ENCODE data around the gene SIK3.

Gene SIK3

DNA sequence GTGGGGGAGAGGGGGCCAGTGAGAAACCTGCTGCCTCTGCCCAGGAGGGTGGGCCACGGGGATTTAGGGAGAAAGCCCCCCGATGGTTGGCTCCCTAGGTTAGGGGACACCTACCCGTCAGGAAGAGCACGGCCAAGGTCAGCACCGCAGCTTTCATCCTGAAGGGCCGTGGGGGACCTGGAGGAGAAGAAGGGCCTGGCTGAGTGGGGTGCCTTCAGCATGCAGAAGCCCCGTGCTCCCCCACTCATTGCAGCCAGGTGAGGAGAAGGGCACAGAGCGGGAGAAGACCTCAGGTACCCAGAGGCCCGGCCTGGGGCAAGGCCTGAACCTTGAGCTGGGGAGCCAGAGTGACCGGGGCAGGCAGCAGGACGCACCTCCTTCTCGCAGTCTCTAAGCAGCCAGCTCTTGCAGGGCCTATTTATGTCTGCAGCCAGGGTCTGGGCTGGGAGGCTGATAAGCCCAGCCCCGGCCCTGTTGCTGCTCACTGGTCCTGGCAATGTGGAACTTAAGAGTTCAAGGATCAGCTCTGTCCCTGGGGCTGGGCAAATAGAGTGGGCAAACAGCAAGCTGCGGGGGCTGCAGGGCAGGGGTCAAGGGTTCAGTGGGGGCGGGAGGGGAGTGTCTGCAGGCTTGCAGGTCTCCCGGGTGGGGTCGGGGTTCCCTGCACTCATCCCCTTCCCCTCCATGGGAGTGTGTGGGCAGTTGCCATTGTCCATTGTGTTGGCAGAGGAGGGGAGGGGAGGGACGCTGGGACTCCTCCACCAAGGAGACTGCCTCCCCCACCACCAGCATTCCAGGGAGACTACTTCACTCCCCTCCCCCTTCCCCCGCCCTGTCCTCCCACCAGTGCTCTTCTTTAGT lies 260.8 kb downstream of the SIK3 start, which contains the start of gene APOA1:
TSS of gene APOA1 (minus strand) at position 392 of the 861 bp plus-strand sequence. CDS start at position 157, 235 bp downstream.
- DNase-seq (no peak), ATAC-seq (ENCODE audit: insufficient read depth, low read depth) (no peak)
- Histone ChIP-seq H3K4me2 (ENCODE audit: insufficient read depth, low read length) (peak within 1 kb of the TSS; percentile 87), H3K36me3 (ENCODE audit: insufficient read depth, low read length) (no peaks in the 10 kb centered on the region), H3K4me1 (ENCODE audit: insufficient read depth, low read length) (peaks cover 21% of the 10 kb centered on the region), H3K9me3 (ENCODE audit: insufficient read depth, low read length, severe bottlenecking) (no peaks in the 10 kb centered on the region), H4K20me1 (ENCODE audit: insufficient read depth, low read length) (no peaks in the 10 kb centered on the region), H3K27me3 (ENCODE audit: insufficient read depth, low read length, poor library complexity) (no peaks in the 10 kb centered on the region), H2AFZ (ENCODE audit: low read depth, low read length) (peak within 1 kb of the TSS; percentile 90), H3K27ac (ENCODE audit: low read length) (peak within 1 kb of the TSS; percentile 87), H3K79me2 (ENCODE audit: insufficient read depth, low read length) (no peaks in the 10 kb centered on the region), H3K4me3 (ENCODE audit: low read depth in 1 of 2, low read length in 2 of 2) (peak within 1 kb of the TSS in 1 of 2 experiments; percentile 69; a peak in 2 of 4 replicates), H3K9ac (ENCODE audit: low read depth, low read length) (peak within 1 kb of the TSS; percentile 77)
- TF ChIP-seq EZH2 (IDR thresholded peaks at IDR 0.05; ENCODE audit: borderline replicate concordance, low read depth, low read length, severe bottlenecking) (no peak), CTCF (IDR thresholded peaks at IDR 0.05; ENCODE audit: borderline replicate concordance, extremely low read depth, low read length, poor library complexity, severe bottlenecking) (no peak)

- H3K79me2 ChIP-seq (ENCODE audit: insufficient read depth, low read length): no peaks in the 10 kb centered on the region
- no peak for DNase-seq
- no peaks in the 10 kb centered on the region for H3K36me3 ChIP-seq (ENCODE audit: insufficient read depth, low read length)
- H3K4me1 ChIP-seq (ENCODE audit: insufficient read depth, low read length): peaks cover 21% of the 10 kb centered on the region
- TF ChIP-seq EZH2 (IDR thresholded peaks at IDR 0.05; ENCODE audit: borderline replicate concordance, low read depth, low read length, severe bottlenecking): no peak
- no peak for TF ChIP-seq CTCF (IDR thresholded peaks at IDR 0.05; ENCODE audit: borderline replicate concordance, extremely low read depth, low read length, poor library complexity, severe bottlenecking)
- H3K4me3 ChIP-seq (ENCODE audit: low read depth in 1 of 2, low read length in 2 of 2): peak overlapping the region in 1 of 2 experiments; percentile 69; a peak in 2 of 4 replicates
- H3K4me2 ChIP-seq (ENCODE audit: insufficient read depth, low read length): peak overlapping the region; percentile 87
- no peaks in the 10 kb centered on the region for H3K27me3 ChIP-seq (ENCODE audit: insufficient read depth, low read length, poor library complexity)
- no peak for ATAC-seq (ENCODE audit: insufficient read depth, low read depth)
- H3K9ac ChIP-seq (ENCODE audit: low read depth, low read length): peak overlapping the region; percentile 77
- no peaks in the 10 kb centered on the region for H3K9me3 ChIP-seq (ENCODE audit: insufficient read depth, low read length, severe bottlenecking)
- no peaks in the 10 kb centered on the region for H4K20me1 ChIP-seq (ENCODE audit: insufficient read depth, low read length)
- H2AFZ ChIP-seq (ENCODE audit: low read depth, low read length): peak overlapping the region; percentile 90
- peak overlapping the region; percentile 87 for H3K27ac ChIP-seq (ENCODE audit: low read length)
These were observed 261.6 kb downstream of the SIK3 start for GRCh38 chr11:116836632-116836991.

DNA sequence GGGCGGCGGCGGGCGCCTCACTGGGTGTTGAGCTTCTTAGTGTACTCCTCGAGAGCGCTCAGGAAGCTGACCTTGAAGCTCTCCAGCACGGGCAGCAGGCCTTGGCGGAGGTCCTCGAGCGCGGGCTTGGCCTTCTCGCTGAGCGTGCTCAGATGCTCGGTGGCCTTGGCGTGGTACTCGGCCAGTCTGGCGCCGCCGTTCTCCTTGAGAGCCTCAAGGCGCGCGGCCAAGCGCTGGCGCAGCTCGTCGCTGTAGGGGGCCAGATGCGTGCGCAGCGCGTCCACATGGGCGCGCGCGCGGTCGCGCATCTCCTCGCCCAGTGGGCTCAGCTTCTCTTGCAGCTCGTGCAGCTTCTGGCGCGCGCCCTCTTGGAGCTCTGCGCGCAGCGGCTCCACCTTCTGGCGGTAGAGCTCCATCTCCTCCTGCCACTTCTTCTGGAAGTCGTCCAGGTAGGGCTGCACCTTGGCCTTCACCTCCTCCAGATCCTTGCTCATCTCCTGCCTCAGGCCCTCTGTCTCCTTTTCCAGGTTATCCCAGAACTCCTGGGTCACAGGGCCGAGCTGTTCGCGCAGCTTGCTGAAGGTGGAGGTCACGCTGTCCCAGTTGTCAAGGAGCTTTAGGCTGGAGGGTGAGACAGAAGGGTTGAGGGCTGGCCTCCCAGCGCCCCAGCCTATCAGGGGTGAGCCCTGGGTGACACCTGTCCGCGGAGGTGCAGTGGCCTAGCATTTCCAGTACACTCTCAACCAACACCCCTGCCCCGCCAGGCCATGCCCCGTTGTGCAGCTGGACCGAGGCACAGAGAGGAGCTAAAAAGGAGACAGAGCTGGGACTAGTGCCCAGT lies 262.2 kb downstream of the SIK3 start:
- Histone ChIP-seq H3K27ac (ENCODE audit: low read length) (peak overlapping the region; percentile 87), H3K9me3 (ENCODE audit: insufficient read depth, low read length, severe bottlenecking) (no peaks in the 10 kb centered on the region), H2AFZ (ENCODE audit: low read depth, low read length) (peak overlapping the region; percentile 90), H3K27me3 (ENCODE audit: insufficient read depth, low read length, poor library complexity) (no peaks in the 10 kb centered on the region), H3K4me1 (ENCODE audit: insufficient read depth, low read length) (peaks cover 21% of the 10 kb centered on the region), H3K36me3 (ENCODE audit: insufficient read depth, low read length) (no peaks in the 10 kb centered on the region), H3K4me2 (ENCODE audit: insufficient read depth, low read length) (peak overlapping the region; percentile 87), H4K20me1 (ENCODE audit: insufficient read depth, low read length) (no peaks in the 10 kb centered on the region), H3K9ac (ENCODE audit: low read depth, low read length) (peak overlapping the region; percentile 77), H3K79me2 (ENCODE audit: insufficient read depth, low read length) (no peaks in the 10 kb centered on the region), H3K4me3 (ENCODE audit: low read depth in 1 of 2, low read length in 2 of 2) (peak overlapping the region; percentile 13 to 69)
- TF ChIP-seq CTCF (IDR thresholded peaks at IDR 0.05; ENCODE audit: borderline replicate concordance, extremely low read depth, low read length, poor library complexity, severe bottlenecking): peak; percentile 89
- no peak for TF ChIP-seq EZH2 (IDR thresholded peaks at IDR 0.05; ENCODE audit: borderline replicate concordance, low read depth, low read length, severe bottlenecking)
- peak; percentile 89 for ATAC-seq (ENCODE audit: insufficient read depth, low read depth)
- DNase-seq: peak; percentile 91
